ENCODE data around the gene CBX1. TPM values are rescaled to one million over a fixed set of nuclear protein-coding genes. Genes with fewer than 3 reads are reported as not detected.
"Not testable (repeated sequence)": the region's sequence is repeated elsewhere in the genome, so short reads cannot be mapped to it uniquely, and the experiment has no call there.

Gene CBX1
- total and polyA plus RNA-seq, 4 donors = 33.3 to 81.1 (median 49.0) TPM

GRCh38 chr17:48100160-48100559 lies 1.1 kb downstream of the CBX1 start:
- no peak for ATAC-seq (ENCODE audit: low FRiP score)

GRCh38 chr17:48095611-48096010 lies 5.7 kb downstream of the CBX1 start:
- Histone ChIP-seq H3K27me3 (ENCODE audit: control insufficient read depth in 1 of 2, insufficient read depth in 2 of 2, low read length in 1 of 2) (no peaks in the 10 kb centered on the region), H3K36me3 (ENCODE audit: control insufficient read depth in 1 of 2, insufficient read depth in 2 of 2, low read length in 1 of 2) (no peaks in the 10 kb centered on the region), H3K9me3 (ENCODE audit: control insufficient read depth, low read length) (no peaks in the 10 kb centered on the region), H3K4me1 (ENCODE audit: control insufficient read depth in 1 of 2, insufficient read depth in 2 of 2, low read length in 2 of 2) (no peaks in the 10 kb centered on the region), H3K4me3 (ENCODE audit: low read length in 2 of 2) (no peak overlapping the region), H3K27ac (ENCODE audit: low read depth in 1 of 2, low read length in 2 of 2) (no peak overlapping the region)
- DNase-seq = no peak
- intact Hi-C loops (cut with DNase I) = no loop called here
- WGBS, 2 donors = 76 to 80% methylated on average over 4 of the region's 4 CpGs
- ATAC-seq (ENCODE audit: low FRiP score) = no peak

More at GRCh38 chr17:48100160-48100559, 1.1 kb downstream of the CBX1 start:
- 2 to 7% methylated on average over 10 of the region's 10 CpGs for WGBS, 2 donors
- Histone ChIP-seq H3K36me3 (ENCODE audit: control insufficient read depth in 1 of 2, insufficient read depth in 2 of 2, low read length in 1 of 2) (no peaks in the 10 kb centered on the region), H3K9me3 (ENCODE audit: control insufficient read depth, low read length) (no peaks in the 10 kb centered on the region), H3K27ac (ENCODE audit: low read depth in 1 of 2, low read length in 2 of 2) (peak overlapping the region; percentile 38 to 73), H3K4me3 (ENCODE audit: low read length in 2 of 2) (peak overlapping the region; percentile 71 to 94), H3K27me3 (ENCODE audit: control insufficient read depth in 1 of 2, insufficient read depth in 2 of 2, low read length in 1 of 2) (no peaks in the 10 kb centered on the region), H3K4me1 (ENCODE audit: control insufficient read depth in 1 of 2, insufficient read depth in 2 of 2, low read length in 2 of 2) (no peaks in the 10 kb centered on the region)
- DNase-seq = no peak
- intact Hi-C loops (cut with DNase I) = no loop called here

DNA sequence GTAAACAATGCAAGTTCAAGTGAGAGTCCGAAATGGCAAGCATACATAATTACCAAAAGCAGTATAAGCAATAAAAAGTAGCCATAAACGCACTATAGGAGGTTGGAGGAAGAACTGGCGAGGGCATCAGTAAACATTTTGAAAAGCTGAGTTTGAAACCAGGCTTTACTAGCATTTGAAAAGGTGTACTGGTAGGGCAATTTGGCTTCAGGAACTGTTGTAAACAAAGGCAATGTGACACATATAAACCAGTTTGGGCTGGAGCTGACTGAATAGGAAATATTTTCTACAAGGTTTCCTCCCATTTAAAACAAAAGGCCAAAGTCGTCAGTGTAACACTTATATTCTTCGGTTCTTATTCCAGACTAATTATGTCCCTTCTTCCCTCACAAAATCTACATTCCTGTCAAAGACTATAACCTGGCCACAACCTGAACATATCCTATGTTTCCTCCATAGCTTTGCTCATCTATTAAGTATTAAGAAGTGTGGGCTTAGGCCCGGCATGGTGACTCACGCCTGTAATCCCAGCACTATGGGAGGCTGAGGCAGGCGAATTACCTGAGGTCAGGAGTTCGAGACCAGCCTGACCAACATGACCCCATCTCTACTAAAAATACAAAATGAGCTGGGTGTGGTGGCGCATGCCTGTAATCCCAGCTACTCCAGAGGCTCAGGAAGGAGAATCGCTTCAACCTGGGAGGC lies 7.8 kb downstream of the CBX1 start:
- no peak for ATAC-seq (ENCODE audit: low FRiP score)
- Histone ChIP-seq H3K27ac (ENCODE audit: low read depth in 1 of 2, low read length in 2 of 2) (no peak overlapping the region), H3K4me1 (ENCODE audit: control insufficient read depth in 1 of 2, insufficient read depth in 2 of 2, low read length in 2 of 2) (no peaks in the 10 kb centered on the region), H3K36me3 (ENCODE audit: control insufficient read depth in 1 of 2, insufficient read depth in 2 of 2, low read length in 1 of 2) (no peaks in the 10 kb centered on the region), H3K4me3 (ENCODE audit: low read length in 2 of 2) (no peak overlapping the region), H3K27me3 (ENCODE audit: control insufficient read depth in 1 of 2, insufficient read depth in 2 of 2, low read length in 1 of 2) (no peaks in the 10 kb centered on the region), H3K9me3 (ENCODE audit: control insufficient read depth, low read length) (no peaks in the 10 kb centered on the region)
- no peak for DNase-seq
- WGBS, 2 donors = 85 to 86% methylated on average over 11 of the region's 11 CpGs
- intact Hi-C loops (cut with DNase I) = no loop called here

DNA sequence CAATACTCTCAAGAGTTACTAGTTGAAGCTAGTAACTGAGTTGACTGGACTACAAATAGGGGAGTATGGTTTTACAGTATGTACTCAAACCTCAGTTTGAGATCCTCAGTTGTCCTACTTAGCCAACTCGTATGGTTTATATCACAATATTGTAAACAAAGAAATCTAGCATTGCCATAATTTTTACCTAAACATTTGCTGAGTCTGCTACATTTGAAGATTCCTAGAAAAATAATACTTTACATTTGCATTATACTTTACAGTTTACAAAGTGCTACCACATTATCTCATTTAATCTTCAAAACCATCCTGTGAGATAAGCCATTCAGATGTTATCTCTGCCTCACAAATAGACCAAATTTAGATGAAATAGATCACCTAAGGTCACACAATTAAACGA lies 16.3 kb downstream of the CBX1 start:
- Histone ChIP-seq H3K9me3 (ENCODE audit: control insufficient read depth, low read length) (no peaks in the 10 kb centered on the region), H3K4me3 (ENCODE audit: low read length in 2 of 2) (no peak overlapping the region), H3K36me3 (ENCODE audit: control insufficient read depth in 1 of 2, insufficient read depth in 2 of 2, low read length in 1 of 2) (no peaks in the 10 kb centered on the region), H3K27ac (ENCODE audit: low read depth in 1 of 2, low read length in 2 of 2) (no peak overlapping the region), H3K4me1 (ENCODE audit: control insufficient read depth in 1 of 2, insufficient read depth in 2 of 2, low read length in 2 of 2) (peaks cover 0 to 2% of the 10 kb centered on the region in 2 donors), H3K27me3 (ENCODE audit: control insufficient read depth in 1 of 2, insufficient read depth in 2 of 2, low read length in 1 of 2) (no peaks in the 10 kb centered on the region)
- ATAC-seq (ENCODE audit: low FRiP score) (no peak), DNase-seq (no peak)
- intact Hi-C loops (cut with DNase I) = no loop called here
- 38 to 51% methylated on average over 2 of the region's 2 CpGs for WGBS, 2 donors

DNA sequence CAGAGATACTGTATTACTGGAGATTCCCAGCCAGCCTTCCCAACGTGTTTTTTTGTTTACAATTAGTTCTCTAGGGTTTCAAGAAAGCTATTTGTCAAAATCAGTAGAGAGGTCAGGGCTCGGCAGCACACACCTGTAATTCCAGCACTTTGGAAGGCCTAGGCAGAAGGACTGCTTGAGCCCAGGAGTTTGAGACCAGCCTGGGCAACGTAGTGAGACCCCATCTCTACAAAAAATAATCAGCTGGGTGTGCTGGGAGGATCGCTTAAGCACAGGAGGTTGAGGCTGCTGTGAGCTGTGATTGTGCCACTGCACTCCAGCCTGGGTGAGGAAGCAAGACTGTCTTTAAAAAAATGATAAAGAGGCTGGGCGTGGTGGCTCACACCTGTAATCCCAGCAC lies 19.4 kb downstream of the CBX1 start:
- no peak overlapping the region for H3K4me3 ChIP-seq (ENCODE audit: low read length in 2 of 2)
- DNase-seq (no peak), ATAC-seq (ENCODE audit: low FRiP score) (no peak)
- intact Hi-C loops (cut with DNase I) = no loop called here
- no peaks in the 10 kb centered on the region for H3K9me3 ChIP-seq (ENCODE audit: control insufficient read depth, low read length)
- H3K4me1 ChIP-seq (ENCODE audit: control insufficient read depth in 1 of 2, insufficient read depth in 2 of 2, low read length in 2 of 2) = peaks cover 0 to 2% of the 10 kb centered on the region in 2 donors
- WGBS, 2 donors = 75 to 76% methylated on average over 5 of the region's 5 CpGs
- peaks cover 0 to 1% of the 10 kb centered on the region in 2 donors for H3K36me3 ChIP-seq (ENCODE audit: control insufficient read depth in 1 of 2, insufficient read depth in 2 of 2, low read length in 1 of 2)
- H3K27ac ChIP-seq (ENCODE audit: low read depth in 1 of 2, low read length in 2 of 2) = no peak overlapping the region
- H3K27me3 ChIP-seq (ENCODE audit: control insufficient read depth in 1 of 2, insufficient read depth in 2 of 2, low read length in 1 of 2) = no peaks in the 10 kb centered on the region

- ATAC-seq (ENCODE audit: low FRiP score); DNase-seq; H3K9me3 ChIP-seq (ENCODE audit: control insufficient read depth, low read length); H3K4me3 ChIP-seq (ENCODE audit: low read length in 2 of 2); H3K4me1 ChIP-seq (ENCODE audit: control insufficient read depth in 1 of 2, insufficient read depth in 2 of 2, low read length in 2 of 2); H3K36me3 ChIP-seq (ENCODE audit: control insufficient read depth in 1 of 2, insufficient read depth in 2 of 2, low read length in 1 of 2); H3K27ac ChIP-seq (ENCODE audit: low read depth in 1 of 2, low read length in 2 of 2); H3K27me3 ChIP-seq (ENCODE audit: control insufficient read depth in 1 of 2, insufficient read depth in 2 of 2, low read length in 1 of 2): not testable (repeated sequence)
- intact Hi-C loops (cut with DNase I) = loop anchor here in 1 of 2 donors (5.0 kb wide), 1 partner anchor 55 kb away; no protein-coding TSS in a partner anchor
- 88 to 94% methylated on average over 9 to 10 of the region's 10 CpGs for WGBS, 2 donors
Observed at GRCh38 chr17:48077152-48077551, 24.1 kb downstream of the CBX1 start.

DNA sequence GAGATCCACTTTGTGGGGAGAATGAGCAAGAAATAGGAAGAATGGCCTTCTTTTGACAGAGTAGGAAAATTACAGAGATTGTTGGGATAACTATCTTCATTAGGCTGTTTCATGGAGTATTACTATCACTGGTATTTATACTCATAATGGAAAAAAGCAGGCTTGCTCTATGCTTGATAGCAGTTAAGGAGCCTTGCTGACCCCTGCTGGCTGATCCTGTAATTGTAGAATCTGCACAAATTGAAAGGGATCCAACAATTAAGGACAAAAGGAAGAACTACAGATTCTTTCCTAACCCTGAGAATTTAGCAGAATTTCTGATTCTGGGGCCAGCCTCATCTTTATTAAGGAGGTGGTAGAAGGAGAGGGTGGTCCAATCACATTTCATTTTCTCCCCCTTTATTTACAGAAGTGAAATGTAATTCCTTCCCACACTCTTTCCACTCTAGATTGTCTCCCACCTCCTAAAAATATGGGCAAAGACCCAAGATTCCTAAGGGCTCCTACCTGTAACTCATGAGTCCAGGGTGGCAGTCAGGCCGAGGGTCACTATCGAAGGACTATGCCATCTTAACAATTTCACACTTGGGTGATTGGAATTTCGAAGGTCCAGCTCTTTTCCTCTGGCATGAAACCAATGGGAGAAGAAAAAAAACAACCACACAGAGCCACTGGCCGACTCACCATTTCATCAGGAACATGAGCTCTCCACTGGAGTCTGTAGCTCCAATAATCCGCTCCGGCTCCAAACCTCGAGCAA lies 26.8 kb downstream of the CBX1 start:
- ATAC-seq (ENCODE audit: low FRiP score) (peak; percentile 85), DNase-seq (peak; percentile 82 to 86)
- Histone ChIP-seq H3K36me3 (ENCODE audit: control insufficient read depth in 1 of 2, insufficient read depth in 2 of 2, low read length in 1 of 2) (peaks cover 1 to 8% of the 10 kb centered on the region in 2 donors), H3K4me3 (ENCODE audit: low read length in 2 of 2) (no peak overlapping the region), H3K9me3 (ENCODE audit: control insufficient read depth, low read length) (no peaks in the 10 kb centered on the region), H3K4me1 (ENCODE audit: control insufficient read depth in 1 of 2, insufficient read depth in 2 of 2, low read length in 2 of 2) (no peaks in the 10 kb centered on the region), H3K27me3 (ENCODE audit: control insufficient read depth in 1 of 2, insufficient read depth in 2 of 2, low read length in 1 of 2) (no peaks in the 10 kb centered on the region), H3K27ac (ENCODE audit: low read depth in 1 of 2, low read length in 2 of 2) (no peak overlapping the region)
- 50 to 53% methylated on average over 7 of the region's 7 CpGs for WGBS, 2 donors
- intact Hi-C loops (cut with DNase I) = loop anchor here (1.0 to 5.0 kb wide), 3 partner anchors 48 to 58 kb away; no protein-coding TSS in a partner anchor

DNA sequence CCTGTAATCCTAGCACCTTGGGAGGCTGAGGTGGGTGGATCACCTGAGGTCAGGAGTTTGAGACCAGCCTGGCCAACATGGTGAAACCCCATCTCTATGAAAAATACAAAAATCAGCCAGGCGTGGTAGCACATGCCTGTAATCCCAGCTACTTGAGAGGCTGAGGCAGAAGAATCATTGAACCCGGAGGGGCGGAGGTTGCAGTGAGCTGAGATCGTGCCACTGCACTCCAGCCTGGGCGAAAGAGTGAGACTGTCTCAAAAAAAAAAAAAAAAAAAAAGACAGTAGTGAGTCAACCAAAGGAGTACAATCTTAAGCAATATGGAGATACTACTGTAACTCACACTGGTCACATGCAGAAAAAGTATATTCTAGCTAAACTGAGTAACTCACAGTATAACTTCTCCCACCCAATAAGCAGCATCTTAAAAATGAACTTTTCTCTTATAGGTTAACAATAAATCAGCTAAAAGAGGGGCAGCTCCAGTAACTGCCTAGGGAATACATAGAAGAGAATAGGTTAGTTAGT lies 27.6 kb downstream of the CBX1 start:
- WGBS, 2 donors = 77 to 79% methylated on average over 5 of the region's 5 CpGs
- not testable (repeated sequence) for H3K27ac ChIP-seq (ENCODE audit: low read depth in 1 of 2, low read length in 2 of 2); DNase-seq; H3K4me1 ChIP-seq (ENCODE audit: control insufficient read depth in 1 of 2, insufficient read depth in 2 of 2, low read length in 2 of 2); H3K27me3 ChIP-seq (ENCODE audit: control insufficient read depth in 1 of 2, insufficient read depth in 2 of 2, low read length in 1 of 2); H3K4me3 ChIP-seq (ENCODE audit: low read length in 2 of 2); H3K36me3 ChIP-seq (ENCODE audit: control insufficient read depth in 1 of 2, insufficient read depth in 2 of 2, low read length in 1 of 2); H3K9me3 ChIP-seq (ENCODE audit: control insufficient read depth, low read length); ATAC-seq (ENCODE audit: low FRiP score)
- intact Hi-C loops (cut with DNase I) = loop anchor here (1.0 kb wide), 2 partner anchors 47 to 48 kb away; no protein-coding TSS in a partner anchor

Data from aorta (tissue), 5 donors.